Measurements from ENCODE around the gene IDUA.

The IDUA gene

GRCh38 chr4:1038948-1039492 lies 52.2 kb downstream of the IDUA start:
- H3K27ac ChIP-seq (ENCODE audit: low read length): no peak overlapping the region
- H3K9ac ChIP-seq (ENCODE audit: low read length): no peak overlapping the region
- no peaks in the 10 kb centered on the region for H3K27me3 ChIP-seq (replicated peaks; ENCODE audit: insufficient read depth, low read length)
- TF ChIP-seq EZH2 (optimal IDR thresholded peaks at IDR 0.05; ENCODE audit: low read depth, low read length): no peak
- no peak for TF ChIP-seq CTCF (IDR thresholded peaks at IDR 0.05; ENCODE audit: low read length)
- no peak for TF ChIP-seq EZH2phosphoT487 (IDR thresholded peaks at IDR 0.05; ENCODE audit: low read length)
- no peaks in the 10 kb centered on the region for H3K9me3 ChIP-seq (replicated peaks; ENCODE audit: insufficient read depth, low read length)
- H3F3A ChIP-seq (ENCODE audit: insufficient read depth, low read length): no peaks in the 10 kb centered on the region
- H3K4me3 ChIP-seq (ENCODE audit: low read length): no peak overlapping the region
- DNase-seq: no peak
- H3K4me1 ChIP-seq (ENCODE audit: low read length): no peaks in the 10 kb centered on the region
- H2AFZ ChIP-seq (ENCODE audit: low read length): no peak overlapping the region
- no peaks in the 10 kb centered on the region for H3K9me2 ChIP-seq (replicated peaks; ENCODE audit: insufficient read depth, low read length)
- no peaks in the 10 kb centered on the region for H4K20me1 ChIP-seq (ENCODE audit: insufficient read depth, low read length)
- no peak overlapping the region for H3K4me2 ChIP-seq (ENCODE audit: low read depth, low read length)
- H3K36me3 ChIP-seq (replicated peaks; ENCODE audit: insufficient read depth, low read length): no peaks in the 10 kb centered on the region
- no peaks in the 10 kb centered on the region for H3K79me2 ChIP-seq (ENCODE audit: low read length)

DNA sequence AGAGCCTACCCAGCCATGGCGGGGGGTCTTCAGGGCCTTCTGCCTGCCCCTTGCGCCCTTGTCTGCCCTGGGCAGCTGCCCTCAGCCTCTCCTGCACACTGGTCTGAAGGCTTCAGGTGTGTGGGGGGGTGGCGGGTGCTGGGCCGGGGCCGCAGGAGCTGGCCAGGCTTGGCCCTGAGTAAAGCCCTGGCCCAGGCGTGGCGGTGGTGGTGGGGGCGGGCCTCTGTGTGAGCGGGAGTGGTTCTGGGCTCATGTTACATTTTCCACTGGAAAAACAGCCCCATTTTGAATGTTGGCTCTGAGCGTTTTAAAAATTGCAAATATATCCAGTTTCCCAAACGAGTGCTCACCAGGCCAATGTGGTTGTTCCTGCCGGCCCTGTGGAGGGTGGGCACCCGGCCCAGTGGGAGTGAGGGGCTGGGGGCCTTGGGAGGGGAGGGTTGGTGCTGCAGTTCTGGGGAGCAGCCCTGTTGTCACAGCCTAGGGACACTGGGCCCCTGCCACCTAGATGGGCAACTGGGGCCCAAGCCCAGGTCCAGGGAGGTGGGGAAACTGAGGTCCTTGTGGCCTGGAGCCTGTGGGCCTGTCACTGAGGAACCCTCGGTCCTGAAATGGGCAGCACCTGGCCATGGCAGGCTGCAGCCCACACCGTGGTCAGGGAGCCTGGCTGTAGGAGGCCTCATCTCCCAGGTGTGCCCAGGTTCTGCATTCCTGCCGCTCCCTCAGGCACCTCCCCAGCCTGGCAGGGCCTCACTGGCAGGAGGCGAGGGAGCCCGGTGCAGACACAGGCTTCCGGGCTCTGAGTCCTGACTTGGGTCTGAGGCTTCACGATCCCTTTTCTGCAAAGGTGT lies 52.9 kb downstream of the IDUA start:
- no peak overlapping the region for H3K27ac ChIP-seq (ENCODE audit: low read length)
- no peak for DNase-seq
- H3K9me3 ChIP-seq (replicated peaks; ENCODE audit: insufficient read depth, low read length): no peaks in the 10 kb centered on the region
- no peaks in the 10 kb centered on the region for H3K4me1 ChIP-seq (ENCODE audit: low read length)
- H3F3A ChIP-seq (ENCODE audit: insufficient read depth, low read length): no peaks in the 10 kb centered on the region
- no peaks in the 10 kb centered on the region for H3K9me2 ChIP-seq (replicated peaks; ENCODE audit: insufficient read depth, low read length)
- TF ChIP-seq EZH2phosphoT487 (IDR thresholded peaks at IDR 0.05; ENCODE audit: low read length) (no peak), CTCF (IDR thresholded peaks at IDR 0.05; ENCODE audit: low read length) (no peak), EZH2 (optimal IDR thresholded peaks at IDR 0.05; ENCODE audit: low read depth, low read length) (no peak)
- H4K20me1 ChIP-seq (ENCODE audit: insufficient read depth, low read length): no peaks in the 10 kb centered on the region
- H3K9ac ChIP-seq (ENCODE audit: low read length): no peak overlapping the region
- H3K4me2 ChIP-seq (ENCODE audit: low read depth, low read length): no peak overlapping the region
- H3K27me3 ChIP-seq (replicated peaks; ENCODE audit: insufficient read depth, low read length): no peaks in the 10 kb centered on the region
- no peak overlapping the region for H2AFZ ChIP-seq (ENCODE audit: low read length)
- H3K36me3 ChIP-seq (replicated peaks; ENCODE audit: insufficient read depth, low read length): no peaks in the 10 kb centered on the region
- H3K79me2 ChIP-seq (ENCODE audit: low read length): no peaks in the 10 kb centered on the region
- H3K4me3 ChIP-seq (ENCODE audit: low read length): no peak overlapping the region

DNA sequence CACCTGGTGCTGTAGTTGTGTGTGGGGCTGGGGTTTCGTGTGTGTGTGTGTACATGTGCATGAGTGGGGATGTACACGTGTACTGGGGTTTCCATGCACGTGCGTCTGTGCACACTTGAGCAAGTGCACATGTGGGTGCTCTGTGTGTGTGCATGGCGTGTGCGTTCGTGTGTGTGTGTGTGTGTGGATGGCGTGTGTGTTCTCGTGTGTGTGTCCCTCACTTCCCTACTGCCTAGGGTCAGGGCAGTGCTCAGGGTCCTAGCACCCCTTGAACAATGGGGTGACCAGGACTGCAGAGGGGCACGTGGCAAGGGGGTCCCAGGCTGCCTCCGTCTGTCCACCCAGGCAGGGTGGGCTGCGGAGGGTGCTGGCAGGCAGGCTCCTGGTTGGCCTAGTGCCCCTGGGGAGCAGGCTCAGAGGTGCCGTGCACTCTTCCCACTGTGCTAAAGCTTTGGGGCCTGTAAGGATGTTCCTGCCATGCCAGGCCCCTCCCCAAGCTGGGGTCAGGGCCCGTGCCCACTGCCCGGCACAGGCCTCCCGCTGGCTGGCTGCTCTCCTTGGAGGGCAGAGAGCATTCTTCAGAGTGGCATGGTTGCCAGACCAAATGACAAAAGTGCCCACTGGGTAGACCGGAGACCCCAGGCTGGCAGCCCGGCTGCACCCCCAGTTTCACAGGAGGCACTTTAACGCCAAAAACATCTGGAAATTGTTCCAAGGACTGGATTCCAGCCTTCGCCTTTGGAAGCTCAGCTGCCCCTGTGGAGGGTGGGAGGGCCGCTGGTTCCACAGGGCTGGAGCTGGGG lies 53.7 kb downstream of the IDUA start:
- H3K27me3 ChIP-seq (replicated peaks; ENCODE audit: insufficient read depth, low read length): no peaks in the 10 kb centered on the region
- no peak overlapping the region for H3K27ac ChIP-seq (ENCODE audit: low read length)
- H3K4me2 ChIP-seq (ENCODE audit: low read depth, low read length): no peak overlapping the region
- H4K20me1 ChIP-seq (ENCODE audit: insufficient read depth, low read length): no peaks in the 10 kb centered on the region
- no peaks in the 10 kb centered on the region for H3K9me3 ChIP-seq (replicated peaks; ENCODE audit: insufficient read depth, low read length)
- H3K4me1 ChIP-seq (ENCODE audit: low read length): no peaks in the 10 kb centered on the region
- no peaks in the 10 kb centered on the region for H3K9me2 ChIP-seq (replicated peaks; ENCODE audit: insufficient read depth, low read length)
- H3K36me3 ChIP-seq (replicated peaks; ENCODE audit: insufficient read depth, low read length): no peaks in the 10 kb centered on the region
- no peak overlapping the region for H2AFZ ChIP-seq (ENCODE audit: low read length)
- no peak overlapping the region for H3K4me3 ChIP-seq (ENCODE audit: low read length)
- no peaks in the 10 kb centered on the region for H3F3A ChIP-seq (ENCODE audit: insufficient read depth, low read length)
- H3K79me2 ChIP-seq (ENCODE audit: low read length): no peaks in the 10 kb centered on the region
- TF ChIP-seq EZH2phosphoT487 (IDR thresholded peaks at IDR 0.05; ENCODE audit: low read length) (no peak), EZH2 (optimal IDR thresholded peaks at IDR 0.05; ENCODE audit: low read depth, low read length) (no peak), CTCF (IDR thresholded peaks at IDR 0.05; ENCODE audit: low read length) (no peak)
- no peak for DNase-seq
- H3K9ac ChIP-seq (ENCODE audit: low read length): no peak overlapping the region
